OCI-LY1 (cell line): ENCODE results near the gene SLC38A3.

Source experiments
- H2AFZ ChIP-seq: fragments of 200-600 bp; sonication (generic), shearing (Covaris generic); 2 replicates; pipeline ENCODE4 v1.6.0; 2014; ENCODE audit warnings: antibody characterized with exemption, mild to moderate bottlenecking, low read length
- H3F3A ChIP-seq: fragments of 200-600 bp; sonication (generic), shearing (Covaris generic); 2 replicates; pipeline ENCODE4 v1.6.0; 2014; ENCODE audit warnings: mild to moderate bottlenecking, antibody characterized with exemption, low read length, moderate library complexity; ENCODE audit not compliant: insufficient read depth
- H3K27ac ChIP-seq: fragments of 200-600 bp; sonication (generic); 2 replicates; pipeline ENCODE4 v1.5.1; 2014; ENCODE audit warnings: low read length, mixed run types, mild to moderate bottlenecking, low read depth; ENCODE audit not compliant: poor library complexity, severe bottlenecking
- H3K27me3 ChIP-seq: fragments of 200-600 bp; sonication (generic); 2 replicates; pipeline ENCODE4 v1.6.0; 2014; ENCODE audit warnings: antibody characterized with exemption, mild to moderate bottlenecking, low read length, moderate library complexity; ENCODE audit not compliant: insufficient read depth
- H3K36me3 ChIP-seq: fragments of 200-600 bp; sonication (generic); 2 replicates; pipeline ENCODE4 v1.6.1; 2014; ENCODE audit warnings: mild to moderate bottlenecking, antibody characterized with exemption, low read length, moderate library complexity, mixed read lengths; ENCODE audit not compliant: insufficient read depth
- H3K4me1 ChIP-seq: fragments of 200-600 bp; sonication (generic); 2 replicates; pipeline ENCODE4 v1.5.1; 2014; ENCODE audit warnings: mild to moderate bottlenecking, low read length, moderate library complexity; ENCODE audit not compliant: insufficient read depth, severe bottlenecking
- H3K4me2 ChIP-seq: fragments of 200-600 bp; sonication (generic), shearing (Covaris generic); 2 replicates; pipeline ENCODE4 v1.6.1; 2014; ENCODE audit warnings: low read length
- H3K4me3 ChIP-seq: fragments of 200-600 bp; sonication (generic); 2 replicates; pipeline ENCODE4 v1.5.1; 2014; ENCODE audit warnings: low read length, low read depth, mild to moderate bottlenecking, mixed read lengths; ENCODE audit not compliant: poor library complexity, severe bottlenecking
- H3K79me2 ChIP-seq: fragments of 200-600 bp; shearing (Covaris generic); 2 replicates; pipeline ENCODE4 v1.6.1; 2016; ENCODE audit warnings: mixed run types, low read length, mixed read lengths; ENCODE audit not compliant: insufficient read depth
- H3K9ac ChIP-seq: fragments of 200-600 bp; sonication (generic), shearing (Covaris generic); 2 replicates; pipeline ENCODE4 v1.6.1; 2014; ENCODE audit warnings: mild to moderate bottlenecking, low read length, mixed read lengths
- H3K9me2 ChIP-seq: fragments of 200-600 bp; sonication (generic), shearing (Covaris generic); 2 replicates; pipeline ENCODE4 v1.6.1; 2014; ENCODE audit warnings: low read depth, mild to moderate bottlenecking, low read length, mixed read lengths
- H3K9me3 ChIP-seq: fragments of 200-600 bp; shearing (Covaris generic); 2 replicates; pipeline ENCODE4 v1.6.1; 2014; ENCODE audit warnings: low read length, mixed read lengths
- H4K20me1 ChIP-seq: fragments of 200-600 bp; sonication (generic), shearing (Covaris generic); 2 replicates; pipeline ENCODE4 v1.6.0; 2016; ENCODE audit warnings: mild to moderate bottlenecking, low read length; ENCODE audit not compliant: insufficient read depth
- CTCF ChIP-seq: fragments of 200-600 bp; sonication (generic), shearing (Covaris generic); IDR thresholded peaks from 2 replicates; pipeline ENCODE4 v1.5.1; 2017; ENCODE audit warnings: mild to moderate bottlenecking, antibody characterized with exemption, low read length, moderate library complexity, mixed read lengths
- EZH2 ChIP-seq: fragments of 200-600 bp; sonication (generic), shearing (Covaris generic); IDR thresholded peaks from 2 replicates; pipeline ENCODE4 v1.8.0; 2017; ENCODE audit warnings: borderline replicate concordance, mixed run types, mild to moderate bottlenecking, antibody characterized with exemption, low read length, moderate library complexity, mixed read lengths

The SLC38A3 gene

GRCh38 chr3:50267280-50267913, 62.3 kb downstream of the SLC38A3 start:
- Histone ChIP-seq H4K20me1 (no peaks in the 10 kb centered on the region), H3K4me2 (no peak overlapping the region), H3K4me3 (no peak overlapping the region), H3K9me2 (no peaks in the 10 kb centered on the region), H3K36me3 (no peaks in the 10 kb centered on the region), H2AFZ (no peak overlapping the region), H3K9me3 (no peaks in the 10 kb centered on the region), H3K27ac (no peak overlapping the region), H3K79me2 (no peaks in the 10 kb centered on the region), H3K9ac (no peak overlapping the region), H3K27me3 (0 out of 2 replicates have a peak, but pooled peaks cover 4% of the 10 kb centered on the region), H3F3A (no peaks in the 10 kb centered on the region), H3K4me1 (no peaks in the 10 kb centered on the region)
- TF ChIP-seq EZH2 (no peak), CTCF (no peak)

- Histone ChIP-seq H3K4me1 (peaks cover 3% of the 10 kb centered on the region), H3K4me3 (no peak overlapping the region), H3K9me2 (no peaks in the 10 kb centered on the region)
These were observed 63.2 kb downstream of the SLC38A3 start for GRCh38 chr3:50268276-50268675.

GRCh38 chr3:50268703-50269451, 63.8 kb downstream of the SLC38A3 start, which contains the start of gene SEMA3B:
TSS of gene SEMA3B (plus strand) at chr3:50269147. CDS start at chr3:50269241, 94 bp downstream.
- Histone ChIP-seq H3K4me1 (peaks cover 6% of the 10 kb centered on the region), H3K9ac (no peak within 1 kb of the TSS), H3K27me3 (0 out of 2 replicates have a peak, but pooled peaks cover 4% of the 10 kb centered on the region), H3K9me2 (no peaks in the 10 kb centered on the region), H3K4me2 (no peak within 1 kb of the TSS), H3K27ac (no peak within 1 kb of the TSS), H3F3A (no peaks in the 10 kb centered on the region), H3K9me3 (no peaks in the 10 kb centered on the region), H3K4me3 (no peak within 1 kb of the TSS), H2AFZ (no peak within 1 kb of the TSS), H3K79me2 (no peaks in the 10 kb centered on the region), H3K36me3 (no peaks in the 10 kb centered on the region), H4K20me1 (no peaks in the 10 kb centered on the region)
- TF ChIP-seq CTCF (no peak), EZH2 (no peak)

More at GRCh38 chr3:50268276-50268675, 63.2 kb downstream of the SLC38A3 start:
- no peaks in the 10 kb centered on the region for H3K79me2 ChIP-seq
- no peaks in the 10 kb centered on the region for H3F3A ChIP-seq
- no peaks in the 10 kb centered on the region for H4K20me1 ChIP-seq
- H3K36me3 ChIP-seq: no peaks in the 10 kb centered on the region
- H2AFZ ChIP-seq: no peak overlapping the region
- no peak overlapping the region for H3K27ac ChIP-seq
- H3K9ac ChIP-seq: no peak overlapping the region
- TF ChIP-seq CTCF (no peak), EZH2 (no peak)
- H3K27me3 ChIP-seq: 0 out of 2 replicates have a peak, but pooled peaks cover 4% of the 10 kb centered on the region
- H3K9me3 ChIP-seq: no peaks in the 10 kb centered on the region
- H3K4me2 ChIP-seq: no peak overlapping the region
